Body of pancreas (tissue), 4 donors: ENCODE measurements around the gene CCDC91.

Source experiments
- POLR2A ChIP-seq, 3 donors: fragments of 450-650 bp; IDR thresholded peaks; one replicate each; pipeline ENCODE4 v1.6.1; 2016; ENCODE audit warnings: antibody characterized with exemption in 3 of 3, mild to moderate bottlenecking in 2 of 3
- TF ChIP-seq, protein P1 (sequence below), 7 experiments: fragments of 450-650 bp in 4 of 7; fragments of 200-600 bp in 3 of 7; sonication (generic) in 3 of 7; IDR thresholded peaks; one replicate each; pipeline ENCODE4 v1.5.1; 2016 to 2019; ENCODE audit warnings: antibody characterized with exemption in 7 of 7

DNA sequence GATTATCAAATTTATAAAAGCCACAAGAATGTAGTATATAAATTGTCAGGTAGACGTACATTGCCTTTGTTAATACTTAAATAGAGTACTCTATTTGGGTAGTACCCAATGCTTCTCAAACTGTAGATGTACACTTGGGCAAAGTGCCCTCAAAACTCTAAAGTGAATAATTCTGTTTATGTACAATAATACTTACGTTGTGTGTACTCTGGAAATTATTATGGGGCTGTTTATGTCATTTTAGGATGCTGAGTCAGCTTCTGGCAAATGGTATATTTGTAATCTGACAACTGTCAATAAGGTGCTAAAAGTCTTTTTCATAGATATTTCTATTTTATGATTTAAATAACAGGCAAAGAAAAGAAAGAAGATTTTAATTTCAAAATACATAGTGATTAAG lies 102.4 kb downstream of the CCDC91 start:
- TF ChIP-seq POLR2A (IDR thresholded peaks at IDR 0.05): no peak
- TF ChIP-seq, protein P1, sequence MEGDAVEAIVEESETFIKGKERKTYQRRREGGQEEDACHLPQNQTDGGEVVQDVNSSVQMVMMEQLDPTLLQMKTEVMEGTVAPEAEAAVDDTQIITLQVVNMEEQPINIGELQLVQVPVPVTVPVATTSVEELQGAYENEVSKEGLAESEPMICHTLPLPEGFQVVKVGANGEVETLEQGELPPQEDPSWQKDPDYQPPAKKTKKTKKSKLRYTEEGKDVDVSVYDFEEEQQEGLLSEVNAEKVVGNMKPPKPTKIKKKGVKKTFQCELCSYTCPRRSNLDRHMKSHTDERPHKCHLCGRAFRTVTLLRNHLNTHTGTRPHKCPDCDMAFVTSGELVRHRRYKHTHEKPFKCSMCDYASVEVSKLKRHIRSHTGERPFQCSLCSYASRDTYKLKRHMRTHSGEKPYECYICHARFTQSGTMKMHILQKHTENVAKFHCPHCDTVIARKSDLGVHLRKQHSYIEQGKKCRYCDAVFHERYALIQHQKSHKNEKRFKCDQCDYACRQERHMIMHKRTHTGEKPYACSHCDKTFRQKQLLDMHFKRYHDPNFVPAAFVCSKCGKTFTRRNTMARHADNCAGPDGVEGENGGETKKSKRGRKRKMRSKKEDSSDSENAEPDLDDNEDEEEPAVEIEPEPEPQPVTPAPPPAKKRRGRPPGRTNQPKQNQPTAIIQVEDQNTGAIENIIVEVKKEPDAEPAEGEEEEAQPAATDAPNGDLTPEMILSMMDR (IDR thresholded peaks at IDR 0.05): no peak
